Coronary artery (tissue), 2 donors: ENCODE results near the gene CDS1.
A peak's percentile ranks its signal among the peaks of the same experiment; 100 is the strongest.
"Not testable (repeated sequence)": the region's sequence is repeated elsewhere in the genome, so short reads cannot be mapped to it uniquely, and the experiment has no call there.

Experiments used
- DNase-seq: peaks from one replicate; pipeline ENCODE4 v3.0.0-alpha.2; 2017; ENCODE audit warnings: low spot score
- H3K27ac ChIP-seq, 2 donors: fragments of 200-600 bp; sonication (generic); one replicate each; pipeline ENCODE4 v1.5.1; 2016 to 2019
- H3K4me3 ChIP-seq: fragments of 200-600 bp; sonication (generic); 2 replicates; pipeline ENCODE4 v1.5.1; 2016; ENCODE audit warnings: mild to moderate bottlenecking, moderate library complexity
- CTCF ChIP-seq: fragments of 200-600 bp; sonication (generic); IDR thresholded peaks from one replicate; pipeline ENCODE4 v1.5.1; 2019; ENCODE audit warnings: antibody characterized with exemption

CDS1 gene

DNA sequence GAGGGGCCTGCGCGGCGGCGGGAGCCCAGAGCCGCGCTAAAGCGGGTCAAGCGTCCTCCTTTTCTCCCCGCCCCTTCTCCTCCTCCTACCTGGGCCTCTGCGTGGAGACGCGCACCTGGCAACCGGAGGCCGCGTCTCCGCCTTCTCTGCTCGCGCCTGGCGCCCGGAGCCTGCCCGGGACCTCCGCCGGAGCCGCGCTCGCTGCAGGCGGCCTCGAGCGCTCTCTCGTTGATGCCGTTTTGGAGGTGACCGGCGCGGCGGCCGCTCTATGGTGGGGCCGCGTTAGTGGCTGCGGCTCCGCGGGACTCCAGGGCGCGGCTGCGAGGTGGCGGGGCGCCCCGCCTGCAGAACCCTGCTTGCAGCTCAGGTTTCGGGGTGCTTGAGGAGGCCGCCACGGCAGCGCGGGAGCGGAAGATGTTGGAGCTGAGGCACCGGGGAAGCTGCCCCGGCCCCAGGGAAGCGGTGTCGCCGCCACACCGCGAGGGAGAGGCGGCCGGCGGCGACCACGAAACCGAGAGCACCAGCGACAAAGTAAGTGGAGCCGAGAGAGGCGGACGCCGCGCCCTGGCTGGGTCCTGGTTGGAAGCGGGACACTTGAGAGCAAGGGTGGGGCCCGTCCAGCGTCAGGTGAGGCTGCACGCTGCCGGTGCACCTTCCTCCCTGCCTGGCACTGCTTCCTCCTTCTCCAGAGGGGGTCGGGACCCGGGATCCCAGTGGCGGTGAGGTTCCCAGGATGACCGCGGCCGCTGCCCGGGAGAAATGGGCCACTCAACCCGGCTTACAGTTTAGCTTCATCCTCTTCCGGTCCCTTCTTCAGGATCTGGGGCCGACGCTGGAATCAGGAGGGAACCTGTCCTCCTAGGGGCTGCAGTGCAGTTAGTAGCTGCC is at the start of gene CDS1:
Gene CDS1 (plus strand): TSS at position 140 of the 888 bp plus-strand sequence. CDS start 275 bp downstream, at position 415.
- H3K27ac ChIP-seq: no peak within 1 kb of the TSS
- peak within 1 kb of the TSS; percentile 78 for H3K4me3 ChIP-seq
- TF ChIP-seq CTCF: no peak
- DNase-seq: no peak

DNA sequence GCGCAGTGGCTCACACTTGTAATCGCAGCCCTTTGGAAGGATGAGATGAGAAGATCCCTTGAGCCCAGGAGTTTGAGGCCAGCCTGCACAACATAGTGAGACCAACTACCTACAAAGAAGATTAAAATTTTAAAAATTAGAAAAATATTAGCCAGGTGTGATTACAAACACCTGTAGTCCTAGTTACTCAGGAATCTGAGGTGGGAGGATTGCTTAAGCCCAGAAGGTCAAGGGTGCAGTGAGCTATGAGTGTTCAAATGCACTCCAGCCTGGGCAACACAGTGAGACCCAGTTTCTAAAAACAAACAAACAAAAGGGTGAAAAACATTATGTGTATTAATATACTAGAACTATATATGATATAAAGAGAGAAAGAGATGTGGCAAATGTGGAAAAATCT is 47.0 kb upstream of the CDS1 start:
- no peak for TF ChIP-seq CTCF
- Histone ChIP-seq H3K27ac (no peak overlapping the region), H3K4me3 (no peak overlapping the region)
- no peak for DNase-seq

DNA sequence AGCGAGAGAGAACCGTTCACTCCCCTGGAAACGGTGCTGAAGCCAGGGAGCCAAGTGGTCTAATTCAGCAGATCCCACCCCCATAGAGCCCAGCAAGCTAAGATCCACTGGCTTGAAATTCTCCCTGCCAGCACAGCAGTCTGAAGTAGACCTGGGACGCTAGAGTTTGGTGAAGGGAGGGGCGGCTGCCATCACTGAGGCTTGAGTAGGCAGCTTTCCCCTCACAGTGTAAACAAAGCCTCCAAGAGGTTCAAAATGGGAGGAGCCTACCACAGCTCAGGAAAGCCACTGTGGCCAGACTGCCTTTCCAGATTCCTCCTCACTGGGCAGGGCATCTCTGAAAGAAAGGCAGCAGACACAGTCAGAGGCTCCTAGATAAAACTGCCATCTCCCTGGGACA is 37.8 kb upstream of the CDS1 start:
- H3K27ac ChIP-seq: no peak overlapping the region
- no peak overlapping the region for H3K4me3 ChIP-seq
- TF ChIP-seq CTCF: no peak
- no peak for DNase-seq

DNA sequence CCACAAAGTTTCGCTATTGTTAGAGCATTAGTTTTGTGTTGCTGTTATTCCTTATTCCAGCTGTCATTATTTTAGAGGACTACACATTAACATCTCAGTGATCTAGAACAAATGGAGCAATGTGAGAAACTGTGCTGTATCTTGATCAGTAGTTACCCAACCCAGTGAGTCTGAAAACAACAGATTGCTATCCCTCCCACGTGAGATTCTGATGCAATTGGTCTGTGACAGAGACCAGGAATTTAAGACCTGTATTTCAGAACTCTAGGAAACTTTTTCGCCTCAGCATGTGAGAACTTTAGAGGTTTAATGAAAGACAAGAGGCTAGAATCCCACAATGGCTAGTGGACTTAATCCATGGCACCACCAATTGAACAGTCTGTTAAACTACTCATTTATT is 35.7 kb upstream of the CDS1 start:
- H3K4me3 ChIP-seq: no peak overlapping the region
- no peak overlapping the region for H3K27ac ChIP-seq
- no peak for DNase-seq
- TF ChIP-seq CTCF: no peak

GRCh38 chr4:84549191-84549590 is 33.7 kb upstream of the CDS1 start:
- H3K27ac ChIP-seq, DNase-seq, H3K4me3 ChIP-seq: not testable (repeated sequence)

- Histone ChIP-seq H3K27ac (no peak overlapping the region), H3K4me3 (no peak overlapping the region)
- no peak for DNase-seq
- no peak for TF ChIP-seq CTCF
These were observed 20.8 kb upstream of the CDS1 start for GRCh38 chr4:84562156-84562555.

- no peak for TF ChIP-seq CTCF
- no peak overlapping the region for H3K27ac ChIP-seq
- no peak for DNase-seq
- H3K4me3 ChIP-seq: no peak overlapping the region
These were observed 19.9 kb upstream of the CDS1 start for GRCh38 chr4:84563002-84563401.
